GM21515 (cell line): ENCODE data around the gene CCDC82.

Experiments
- ATAC-seq: cut with Tn5 transposase; IDR thresholded peaks from one replicate; pipeline ENCODE4 v1.9.1; 2021; ENCODE audit not compliant: unreplicated experiment

The CCDC82 gene

DNA sequence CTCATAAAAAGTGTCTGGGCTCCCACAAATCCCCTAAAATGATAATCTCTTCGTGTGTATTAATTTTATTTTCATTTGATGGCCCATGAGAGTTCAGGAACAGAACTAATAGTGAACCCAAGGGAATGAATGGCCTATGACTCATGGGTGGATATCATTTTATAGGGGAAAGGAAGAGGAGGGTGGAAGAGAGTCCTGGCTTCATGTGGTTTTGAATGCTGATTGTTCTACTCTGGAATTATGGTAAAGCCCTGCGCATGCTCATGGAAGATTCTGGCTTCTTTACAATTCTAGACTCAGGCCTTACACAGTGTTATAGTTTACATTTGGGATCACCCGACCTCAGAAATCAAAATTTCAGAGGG, 82.0 kb downstream of the CCDC82 start:
- ATAC-seq: no peak

DNA sequence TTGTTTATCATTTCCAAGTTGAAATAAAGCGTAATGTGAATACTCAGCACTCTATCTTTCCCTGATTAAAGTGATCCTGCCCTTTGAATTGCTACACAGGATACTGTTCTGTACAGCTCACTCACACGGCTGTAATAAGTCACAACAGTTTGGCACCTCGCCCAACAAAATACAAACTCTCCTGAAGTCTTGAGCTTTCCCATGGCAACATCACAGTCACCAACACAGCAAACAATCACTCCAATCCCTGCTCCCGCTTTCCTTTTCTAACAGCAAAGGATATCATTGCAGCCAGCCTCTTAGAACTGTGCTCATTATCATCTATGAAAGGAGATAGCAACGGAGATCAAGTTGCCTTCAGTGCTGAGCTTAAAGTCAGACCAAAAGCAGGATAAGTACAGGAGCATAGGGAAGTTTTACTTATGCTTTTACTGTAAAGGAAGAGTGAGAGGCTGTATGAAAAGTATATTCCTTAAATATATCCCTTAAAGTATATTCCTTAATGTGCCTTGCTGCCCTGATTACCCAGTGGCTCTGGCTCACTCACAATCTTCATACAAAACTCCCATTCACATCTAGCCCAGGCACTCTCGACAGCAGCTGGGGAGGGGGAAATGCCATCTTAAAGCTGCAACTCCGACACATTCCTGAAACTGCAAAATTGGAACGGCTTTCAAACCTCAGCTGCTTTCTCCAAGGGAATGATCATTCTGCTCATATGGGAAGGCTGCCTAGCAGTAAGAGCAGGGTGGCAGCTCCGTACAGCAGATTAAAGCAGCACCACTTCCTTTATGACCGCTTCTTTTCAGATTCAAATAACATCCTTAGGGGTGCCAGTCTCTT, 82.6 kb downstream of the CCDC82 start:
- no peak for ATAC-seq

DNA sequence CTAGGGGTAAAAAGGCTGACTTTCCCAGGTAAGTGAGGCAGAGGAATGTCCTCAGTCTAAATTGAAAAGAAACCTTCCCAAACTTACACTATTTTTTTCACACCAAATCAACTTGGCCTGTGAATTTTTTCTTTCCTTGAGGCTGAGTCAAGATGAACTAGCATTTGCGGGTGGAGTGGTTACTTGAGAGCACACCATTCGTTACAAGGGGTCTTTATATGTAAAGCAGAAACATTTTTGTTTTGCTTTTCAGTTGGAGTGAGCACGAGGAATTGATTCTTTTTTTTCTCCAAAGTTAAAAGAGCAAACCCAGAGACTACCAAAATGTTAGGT, 83.1 kb downstream of the CCDC82 start:
- ATAC-seq: no peak

DNA sequence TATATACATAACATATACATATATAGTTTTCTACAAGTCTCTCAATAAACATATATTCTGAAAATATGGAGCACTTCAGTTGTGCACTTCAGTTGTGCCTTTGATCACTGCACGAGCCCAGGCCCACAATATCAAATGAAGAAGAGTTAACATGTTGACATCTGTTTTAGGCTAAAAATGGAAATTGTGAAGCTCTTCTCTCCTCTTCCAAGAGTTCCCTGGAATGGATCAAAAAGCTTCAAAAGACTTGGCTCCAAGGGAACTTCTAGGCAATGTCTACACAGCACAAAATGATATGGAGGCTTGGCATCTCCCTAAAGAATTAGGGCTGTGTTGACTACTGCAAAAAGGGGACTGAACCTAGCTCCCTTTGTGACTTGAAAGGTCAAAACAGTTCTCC, 83.6 kb downstream of the CCDC82 start:
- no peak for ATAC-seq

DNA sequence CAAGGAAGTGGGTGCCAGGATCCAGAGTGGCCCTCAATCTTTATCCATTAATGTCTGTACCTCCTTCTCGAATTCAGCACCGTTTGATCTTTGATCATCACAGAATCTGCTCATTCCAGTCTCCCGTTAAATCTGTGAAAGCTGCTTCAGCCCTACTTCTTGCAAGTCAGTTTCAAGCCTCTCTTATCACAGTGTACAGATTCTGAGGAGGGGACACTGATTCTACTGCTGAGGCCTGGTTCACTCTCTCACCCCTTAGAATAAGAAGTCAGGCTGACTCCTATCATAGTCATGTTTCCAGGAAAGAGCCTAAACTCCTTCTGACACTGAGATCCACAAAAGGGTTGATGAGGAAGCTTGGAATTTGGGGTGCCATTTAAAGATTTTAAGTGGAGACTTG, 85.7 kb downstream of the CCDC82 start:
- ATAC-seq: no peak

DNA sequence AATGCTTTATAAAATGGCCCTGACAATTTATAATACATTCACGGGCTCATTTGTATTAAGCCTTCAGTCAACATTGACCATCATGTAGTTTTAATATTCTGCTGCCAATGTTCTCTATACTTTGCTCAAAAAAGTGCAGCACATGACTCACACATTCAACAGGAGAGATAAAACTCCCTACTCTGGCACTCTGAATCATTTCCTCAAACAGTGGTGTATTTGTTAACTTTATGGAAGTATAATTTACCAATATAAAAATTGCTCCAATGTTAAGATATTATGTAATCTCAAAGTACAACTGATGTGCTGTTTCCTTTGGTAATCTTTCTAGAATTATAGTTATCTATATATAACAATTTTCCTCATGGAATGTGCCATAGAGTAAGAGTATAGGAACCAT, 86.6 kb downstream of the CCDC82 start:
- ATAC-seq: no peak
